ACHN (cell line): ENCODE results near the gene FBXL16.

ENCODE experiments used
- DNase-seq: peaks from one replicate; pipeline ENCODE4 v3.0.0-alpha.2; 2015
- in situ Hi-C: cut with HindIII; loops from 2 replicates; pipeline ENCODE4 v1.10.0; 2017; ENCODE audit warnings: low sequenced_read_pairs, low pct_ligation_motif_present, low pct_unique_long_range_greater_than_20kb

The FBXL16 gene

GRCh38 chr16:725463-726187, 20.0 kb upstream of the FBXL16 start:
- in situ Hi-C loops: no loop called here
- DNase-seq: no peak

- in situ Hi-C loops: no loop called here
- DNase-seq: no peak
These were observed 19.4 kb upstream of the FBXL16 start for GRCh38 chr16:725041-725376.

- in situ Hi-C loops: no loop called here
- DNase-seq: no peak
These were observed 18.8 kb upstream of the FBXL16 start for GRCh38 chr16:724188-725040.

DNA sequence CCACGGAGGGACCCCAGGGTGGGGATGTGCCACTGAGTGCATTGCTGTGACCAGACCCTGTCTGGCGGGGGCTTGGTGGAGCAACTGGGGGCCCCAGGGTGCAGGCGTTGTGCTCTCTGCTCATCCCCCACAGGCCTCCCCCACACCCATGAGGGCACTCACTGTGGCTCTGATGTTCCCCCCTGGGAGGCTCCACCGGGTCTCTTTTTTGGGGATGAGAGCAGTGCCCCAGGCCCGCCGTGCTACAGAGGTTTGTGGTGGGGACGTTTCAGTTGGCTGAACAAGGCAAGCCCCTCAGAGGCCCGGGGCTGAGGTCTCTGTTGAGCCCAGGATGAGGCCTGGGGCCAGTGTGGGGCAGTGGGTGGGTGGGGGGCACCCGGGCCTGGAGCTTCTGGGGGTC, 18.1 kb upstream of the FBXL16 start:
- DNase-seq: no peak
- in situ Hi-C loops: no loop called here

DNA sequence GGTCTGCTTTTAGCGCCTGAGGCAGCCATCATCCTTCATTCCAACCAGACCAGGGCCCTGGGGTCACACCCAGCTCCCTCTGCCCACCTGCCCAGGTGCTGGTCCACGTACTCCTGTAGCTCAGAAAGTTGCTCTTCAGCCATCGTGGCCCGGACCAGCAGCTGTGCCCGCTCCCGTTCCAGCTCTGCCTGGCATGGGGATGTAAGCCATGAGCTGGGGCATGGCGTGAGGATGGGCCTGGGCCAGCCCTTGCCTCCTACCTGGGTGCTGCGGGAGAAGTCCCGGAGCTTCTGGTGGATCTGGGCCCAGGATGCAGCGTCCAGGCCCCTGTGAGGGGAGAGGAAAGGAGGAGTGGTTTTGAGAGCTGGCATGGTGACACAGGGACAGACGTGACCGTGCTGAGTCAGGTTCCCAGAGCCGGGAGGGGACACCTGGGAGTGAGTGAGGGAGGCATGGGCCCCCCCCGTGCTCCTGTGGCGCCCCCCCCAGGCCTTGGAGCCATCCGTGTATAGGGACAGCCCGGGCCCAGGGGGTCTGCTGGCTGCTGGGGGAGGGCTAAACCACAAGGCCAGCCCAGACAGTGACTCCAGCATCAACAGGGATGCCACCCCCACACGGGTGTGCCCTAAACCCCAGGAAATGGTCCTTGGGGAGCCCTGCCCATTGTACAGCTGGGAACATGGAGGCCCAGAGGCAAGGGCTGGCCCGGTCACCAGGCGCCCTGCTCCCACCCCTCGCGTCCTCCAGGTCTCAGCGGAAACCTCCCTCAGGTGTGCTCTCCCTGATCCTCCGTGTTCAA, 17.4 kb upstream of the FBXL16 start:
- no peak for DNase-seq
- in situ Hi-C loops: no loop called here

DNA sequence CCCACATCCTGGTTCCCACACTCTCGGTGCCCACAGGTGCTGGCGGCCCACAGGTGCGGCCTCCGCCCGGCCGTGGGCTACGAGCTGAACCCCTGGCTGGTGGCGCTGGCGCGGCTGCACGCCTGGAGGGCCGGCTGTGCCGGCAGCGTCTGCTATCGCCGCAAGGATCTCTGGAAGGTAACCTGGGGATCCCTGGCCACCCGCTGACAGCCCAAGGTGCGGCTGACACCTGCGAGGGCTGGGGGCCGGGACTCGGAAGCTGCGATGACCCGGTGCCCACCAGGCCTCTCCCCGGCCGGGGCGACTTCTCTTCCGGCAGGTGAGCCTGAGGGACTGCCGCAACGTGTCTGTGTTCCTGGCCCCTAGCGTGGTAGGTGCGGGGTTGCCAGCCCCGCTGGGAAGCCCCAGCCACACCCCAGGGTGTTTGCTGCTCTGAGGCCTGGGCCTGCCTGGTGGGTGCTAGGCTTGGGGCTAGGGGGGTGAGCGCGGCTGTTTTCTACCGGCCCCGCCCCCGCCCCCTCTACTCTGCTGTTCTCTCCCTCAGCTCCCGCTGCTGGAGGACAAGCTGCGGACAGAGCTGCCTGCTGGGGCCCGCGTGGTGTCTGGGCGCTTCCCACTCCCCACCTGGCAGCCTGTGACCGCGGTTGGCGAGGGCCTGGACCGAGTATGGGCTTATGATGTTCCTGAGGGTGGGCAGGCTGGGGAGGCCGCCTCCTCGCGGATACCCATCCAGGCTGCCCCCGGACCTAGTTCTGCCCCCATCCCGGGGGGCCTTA, 16.4 kb upstream of the FBXL16 start:
- in situ Hi-C loops: no loop called here
- no peak for DNase-seq

DNA sequence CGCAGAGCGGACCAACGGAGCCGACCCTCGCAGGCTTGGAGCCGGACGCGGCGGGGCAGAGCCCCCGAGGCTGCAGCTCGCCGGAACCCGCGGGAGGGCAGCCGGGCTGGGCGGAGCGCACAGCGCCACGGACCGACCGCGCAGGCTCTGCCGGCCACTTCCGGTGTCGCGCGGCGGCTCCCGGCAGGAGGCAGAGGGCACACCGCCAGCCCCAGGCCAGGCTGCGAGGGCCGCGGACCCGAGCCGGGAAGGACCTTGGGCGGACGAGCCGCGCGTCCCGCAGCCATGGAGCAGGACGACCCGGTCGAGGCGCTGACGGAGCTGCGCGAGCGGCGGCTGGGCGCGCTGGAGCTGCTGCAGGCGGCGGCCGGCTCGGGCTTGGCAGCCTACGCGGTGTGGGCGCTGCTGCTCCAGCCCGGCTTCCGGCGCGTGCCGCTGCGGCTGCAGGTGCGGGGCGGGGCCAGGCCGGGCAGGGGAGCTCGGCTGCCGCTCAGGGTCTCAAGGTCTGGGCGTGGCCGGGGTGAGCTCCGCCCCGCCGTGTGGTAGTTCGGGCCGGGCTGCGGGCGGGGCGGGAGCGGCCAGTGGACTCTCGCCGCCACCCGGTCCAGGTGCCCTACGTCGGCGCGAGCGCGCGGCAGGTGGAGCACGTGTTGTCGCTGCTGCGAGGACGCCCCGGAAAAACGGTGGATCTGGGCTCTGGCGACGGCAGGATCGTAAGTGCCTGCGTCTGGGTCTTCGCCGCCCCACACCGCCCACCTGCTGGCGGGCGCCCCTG, 15.6 kb upstream of the FBXL16 start, which contains the start of gene ANTKMT:
Gene ANTKMT (plus strand): TSS at position 157 of the 775 bp plus-strand sequence. CDS start 129 bp downstream, at position 286.
- peak; percentile 91 for DNase-seq
- in situ Hi-C loops: no loop called here

DNA sequence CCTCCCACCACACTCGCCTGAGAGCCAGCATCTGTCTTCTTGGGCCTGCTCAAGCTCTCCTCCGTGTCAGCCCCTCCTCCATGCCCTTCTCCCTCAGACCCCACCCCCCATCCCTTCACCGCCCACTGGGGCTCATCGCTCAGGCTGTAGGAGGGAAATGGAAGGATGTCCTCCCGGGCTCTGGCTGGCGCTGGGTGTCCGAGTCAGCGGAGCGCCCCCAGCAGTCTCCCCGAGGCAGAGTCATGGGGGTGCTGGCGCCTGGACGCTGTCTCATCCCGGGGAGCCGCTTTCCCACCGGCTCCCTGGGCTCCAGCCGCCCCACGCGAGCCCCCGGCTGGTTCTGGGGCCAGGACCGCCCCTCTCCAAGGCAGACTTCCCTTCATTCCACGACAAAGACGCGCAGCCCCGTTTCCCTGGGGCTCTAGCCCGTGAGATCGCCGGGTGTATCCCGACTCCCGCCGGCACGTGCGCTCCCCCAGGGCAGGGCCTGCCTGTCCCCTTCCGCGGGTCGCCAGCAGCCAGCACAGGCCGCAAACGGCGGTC, 14.9 kb upstream of the FBXL16 start:
- peak; percentile 93 for DNase-seq
- in situ Hi-C loops: no loop called here

GRCh38 chr16:719815-720446, 14.3 kb upstream of the FBXL16 start:
- DNase-seq: peak; percentile 72
- in situ Hi-C loops: no loop called here

GRCh38 chr16:718922-719321, 13.3 kb upstream of the FBXL16 start:
- DNase-seq: no peak
- in situ Hi-C loops: no loop called here

DNA sequence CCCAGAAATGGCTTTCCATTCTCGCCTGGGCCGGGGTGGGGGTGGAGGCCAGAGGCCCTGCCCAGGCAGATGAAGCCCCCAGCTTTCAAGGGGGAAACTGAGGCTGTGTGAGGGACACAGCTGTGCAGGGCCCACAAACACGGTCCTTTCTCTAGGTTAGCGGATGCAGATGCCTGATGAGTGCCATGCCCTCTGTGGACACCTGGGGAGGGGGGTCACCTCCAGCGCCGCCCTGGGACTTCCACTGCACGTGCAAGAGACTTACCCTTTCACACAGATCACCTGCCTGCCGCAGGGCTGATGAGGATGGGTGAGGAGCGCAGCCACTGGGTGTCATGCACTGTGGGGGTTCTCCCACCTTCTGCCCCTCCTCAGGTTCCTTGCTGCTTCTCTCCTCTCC, 12.8 kb upstream of the FBXL16 start:
- DNase-seq: no peak
- in situ Hi-C loops: no loop called here

DNA sequence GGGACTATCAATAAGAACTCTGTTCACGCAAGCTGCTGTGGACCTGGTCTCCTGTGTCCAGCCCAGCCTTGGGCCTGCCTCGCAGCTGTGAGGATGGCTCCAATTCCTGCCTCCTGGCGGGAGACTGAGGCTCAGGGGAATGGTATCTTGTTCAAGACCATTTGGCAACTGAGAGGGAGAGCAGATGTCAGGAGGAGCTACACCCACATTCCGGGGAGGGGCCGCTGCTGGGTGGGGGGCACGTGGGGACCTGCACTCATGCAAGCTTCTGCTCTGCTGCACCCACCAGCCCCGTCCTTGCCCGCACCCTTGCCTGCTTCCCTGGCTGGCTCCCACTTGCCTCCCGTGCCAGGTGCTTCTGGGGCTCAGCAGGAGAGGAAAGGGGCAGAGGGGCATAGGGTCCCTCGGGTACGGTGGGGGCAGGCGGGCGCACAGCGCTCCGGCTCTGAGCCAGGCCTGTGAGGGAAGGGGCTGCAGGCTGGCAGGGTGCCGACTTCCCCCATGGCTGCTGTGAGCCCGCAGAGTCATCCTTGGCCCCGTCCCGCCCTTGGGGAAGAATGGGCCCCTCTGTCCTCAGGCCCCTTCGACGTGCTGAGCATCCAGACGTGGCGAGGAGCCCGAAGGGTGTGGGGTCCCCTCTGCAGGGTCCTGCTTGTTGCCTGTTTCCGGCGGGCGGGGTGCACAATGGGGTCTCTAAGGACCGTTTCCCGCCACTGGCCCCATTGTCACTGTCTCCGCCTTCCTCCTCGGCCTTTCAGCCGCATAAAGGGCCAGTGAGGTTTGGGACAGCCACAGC, 12.0 kb upstream of the FBXL16 start:
- no peak for DNase-seq
- in situ Hi-C loops: no loop called here

GRCh38 chr16:716768-717325, 11.2 kb upstream of the FBXL16 start:
- in situ Hi-C loops: no loop called here

GRCh38 chr16:716200-716568, 10.6 kb upstream of the FBXL16 start:
- peak; percentile 72 for DNase-seq
- in situ Hi-C loops: no loop called here

More at GRCh38 chr16:716768-717325, 11.2 kb upstream of the FBXL16 start:
- DNase-seq: no peak

DNA sequence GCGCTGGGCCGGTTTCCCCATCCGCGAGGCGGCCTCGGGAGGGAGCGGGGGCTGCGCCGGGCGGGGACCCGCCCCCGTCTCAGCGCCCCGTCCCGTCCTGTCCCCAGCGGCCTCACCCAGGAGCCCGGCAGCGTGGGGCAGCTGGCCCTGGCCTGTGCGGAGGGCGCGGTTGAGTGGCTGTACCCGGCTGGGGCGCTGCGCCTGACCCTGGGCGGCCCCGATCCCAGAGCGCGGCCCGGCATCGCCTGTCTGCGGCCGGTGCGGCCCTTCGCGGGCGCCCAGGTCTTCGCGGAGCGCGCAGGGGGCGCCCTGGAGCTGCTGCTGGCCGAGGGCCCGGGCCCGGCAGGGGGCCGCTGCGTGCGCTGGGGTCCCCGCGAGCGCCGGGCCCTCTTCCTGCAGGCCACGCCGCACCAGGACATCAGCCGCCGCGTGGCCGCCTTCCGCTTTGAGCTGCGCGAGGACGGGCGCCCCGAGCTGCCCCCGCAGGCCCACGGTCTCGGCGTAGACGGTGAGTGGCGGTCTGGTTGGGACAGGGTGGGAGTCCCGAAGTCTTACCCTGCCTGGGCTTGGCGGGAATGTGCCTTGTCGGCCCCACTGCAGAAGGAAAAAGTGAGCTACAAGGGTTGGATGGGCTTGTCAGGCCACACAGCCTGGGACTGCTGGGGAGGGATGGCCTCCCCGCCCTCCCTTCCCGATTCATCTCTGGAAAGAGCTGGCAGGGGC, 10.0 kb upstream of the FBXL16 start:
- in situ Hi-C loops: no loop called here
- DNase-seq: peak; percentile 68
